Epithelial cell of esophagus (primary cell): ENCODE data around the gene ZBTB26.
"Not testable (repeated sequence)": the region's sequence is repeated elsewhere in the genome, so short reads cannot be mapped to it uniquely, and the experiment has no call there.

ENCODE experiments used
- DNase-seq: peaks from one replicate; pipeline ENCODE4 v3.0.0; 2010; ENCODE audit warnings: low read depth
- H3K4me3 ChIP-seq: 2 replicates; pipeline ENCODE4 v1.5.1; 2011; ENCODE audit warnings: mild to moderate bottlenecking, low read length, control low read depth
- TF ChIP-seq, protein P1 (sequence below): IDR thresholded peaks from 2 replicates; pipeline ENCODE4 v1.5.1; 2011; ENCODE audit warnings: low read depth, mild to moderate bottlenecking, low read length, control low read depth, inconsistent platforms; ENCODE audit not compliant: insufficient read depth; ENCODE audit errors: missing control alignments

ZBTB26 gene

DNA sequence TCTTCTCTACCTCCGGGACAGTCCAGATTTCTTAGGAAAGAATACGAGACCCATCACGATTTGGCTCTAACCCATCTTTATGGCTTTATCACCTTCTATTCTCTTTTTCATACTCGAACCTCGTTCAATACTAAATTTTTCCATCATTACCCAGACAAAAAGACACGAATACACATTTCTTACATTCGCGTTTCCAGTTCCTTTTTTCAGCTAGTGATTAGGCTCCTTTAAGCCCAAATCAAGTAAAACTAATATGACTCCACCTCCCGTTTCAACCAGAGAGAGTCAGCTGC is 18.7 kb downstream of the ZBTB26 start:
- DNase-seq: no peak
- peak overlapping the region; percentile 84 for H3K4me3 ChIP-seq
- TF ChIP-seq, protein P1, sequence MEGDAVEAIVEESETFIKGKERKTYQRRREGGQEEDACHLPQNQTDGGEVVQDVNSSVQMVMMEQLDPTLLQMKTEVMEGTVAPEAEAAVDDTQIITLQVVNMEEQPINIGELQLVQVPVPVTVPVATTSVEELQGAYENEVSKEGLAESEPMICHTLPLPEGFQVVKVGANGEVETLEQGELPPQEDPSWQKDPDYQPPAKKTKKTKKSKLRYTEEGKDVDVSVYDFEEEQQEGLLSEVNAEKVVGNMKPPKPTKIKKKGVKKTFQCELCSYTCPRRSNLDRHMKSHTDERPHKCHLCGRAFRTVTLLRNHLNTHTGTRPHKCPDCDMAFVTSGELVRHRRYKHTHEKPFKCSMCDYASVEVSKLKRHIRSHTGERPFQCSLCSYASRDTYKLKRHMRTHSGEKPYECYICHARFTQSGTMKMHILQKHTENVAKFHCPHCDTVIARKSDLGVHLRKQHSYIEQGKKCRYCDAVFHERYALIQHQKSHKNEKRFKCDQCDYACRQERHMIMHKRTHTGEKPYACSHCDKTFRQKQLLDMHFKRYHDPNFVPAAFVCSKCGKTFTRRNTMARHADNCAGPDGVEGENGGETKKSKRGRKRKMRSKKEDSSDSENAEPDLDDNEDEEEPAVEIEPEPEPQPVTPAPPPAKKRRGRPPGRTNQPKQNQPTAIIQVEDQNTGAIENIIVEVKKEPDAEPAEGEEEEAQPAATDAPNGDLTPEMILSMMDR: no peak

DNA sequence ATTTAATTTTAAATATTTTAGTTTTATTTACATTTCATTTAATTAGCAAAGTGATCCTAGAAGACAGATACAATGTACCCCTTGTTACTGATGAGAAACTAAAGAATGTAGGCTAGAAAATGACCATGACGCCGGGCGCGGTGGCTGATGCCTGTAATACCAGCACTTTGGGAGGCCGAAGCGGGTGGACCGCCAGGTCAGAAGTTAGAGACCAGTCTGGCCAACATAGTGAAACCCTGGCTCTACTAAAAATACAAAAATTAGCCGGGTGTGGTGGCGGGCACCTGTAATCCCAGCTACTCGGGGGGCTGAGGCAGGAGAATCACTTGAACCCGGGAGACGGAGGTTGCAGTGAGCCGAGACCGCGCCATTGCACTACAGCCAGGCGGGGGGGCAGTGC is 25.2 kb downstream of the ZBTB26 start:
- not testable (repeated sequence) for H3K4me3 ChIP-seq, DNase-seq

DNA sequence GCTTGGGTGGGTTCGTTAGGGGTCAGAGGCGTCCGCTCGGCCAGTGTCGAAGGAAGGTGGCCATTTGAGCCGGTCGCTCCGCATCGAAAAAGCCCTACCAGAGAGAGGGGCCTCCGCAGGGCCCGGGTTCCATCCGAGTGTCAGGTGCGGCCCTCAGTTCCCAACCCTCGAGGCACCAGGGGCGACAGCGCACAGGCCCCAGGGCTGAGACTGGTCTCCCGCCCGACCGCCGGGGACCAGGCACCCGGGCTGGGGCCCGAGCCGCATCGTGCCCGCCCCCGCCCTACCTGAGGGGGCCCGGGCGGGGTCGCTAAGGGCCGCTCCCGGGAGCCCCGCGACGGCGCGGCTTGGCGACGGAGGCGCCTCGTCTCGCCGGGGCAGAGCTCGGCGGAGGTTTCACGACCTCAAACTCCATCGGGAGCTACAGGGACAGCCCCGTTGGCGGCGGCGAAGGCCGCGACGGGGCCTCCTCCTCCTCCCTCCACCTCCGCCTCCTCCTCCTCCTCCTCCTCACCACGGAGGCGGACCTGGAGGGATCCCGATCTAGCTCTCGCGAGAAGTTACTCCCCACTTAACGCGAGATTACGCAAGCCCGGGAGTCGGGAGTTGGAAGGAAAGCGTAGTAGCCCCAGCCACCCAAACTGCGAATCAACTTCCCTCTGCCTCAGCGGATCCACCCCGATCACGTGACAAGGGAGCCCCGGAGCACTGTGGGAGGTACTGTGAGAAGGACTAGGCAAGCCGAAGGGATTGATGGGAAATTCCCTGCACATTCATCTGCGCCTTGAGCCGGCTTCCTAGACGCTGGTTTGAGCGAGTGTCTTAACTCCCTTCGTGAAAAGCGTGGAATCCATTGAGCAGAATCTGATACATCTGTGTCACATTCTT is 26.2 kb downstream of the ZBTB26 start, which contains the start of gene RC3H2:
RC3H2 (minus strand) TSS at position 537 of the 888 bp plus-strand sequence. CDS start 7,850 bp downstream, outside the sequence.
- DNase-seq: peak; percentile 100

DNA sequence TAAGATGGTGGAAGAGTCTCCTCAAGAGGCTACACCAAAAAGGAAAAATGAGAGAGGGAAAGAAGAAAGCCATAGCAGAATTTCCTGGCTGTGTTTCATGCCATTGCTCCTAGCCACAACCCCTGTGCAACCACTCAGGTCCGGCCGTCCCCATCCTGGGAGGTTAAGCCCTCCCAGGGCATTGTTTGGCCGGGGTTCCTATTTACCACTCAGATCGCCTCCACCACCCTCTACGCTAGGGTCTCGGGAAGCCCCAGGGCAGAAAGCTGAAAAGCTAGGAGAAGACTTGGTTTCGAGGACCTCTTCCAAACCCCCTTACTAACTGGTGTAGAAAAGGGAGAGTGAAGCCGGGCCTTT is 26.9 kb downstream of the ZBTB26 start:
- peak overlapping the region; percentile 95 for H3K4me3 ChIP-seq
- DNase-seq: peak; percentile 27

More for the DNA sequence above, 26.2 kb downstream of the ZBTB26 start, which contains the start of gene RC3H2:
- TF ChIP-seq, protein P1: no peak
- H3K4me3 ChIP-seq: peak within 1 kb of the TSS; percentile 95

DNA sequence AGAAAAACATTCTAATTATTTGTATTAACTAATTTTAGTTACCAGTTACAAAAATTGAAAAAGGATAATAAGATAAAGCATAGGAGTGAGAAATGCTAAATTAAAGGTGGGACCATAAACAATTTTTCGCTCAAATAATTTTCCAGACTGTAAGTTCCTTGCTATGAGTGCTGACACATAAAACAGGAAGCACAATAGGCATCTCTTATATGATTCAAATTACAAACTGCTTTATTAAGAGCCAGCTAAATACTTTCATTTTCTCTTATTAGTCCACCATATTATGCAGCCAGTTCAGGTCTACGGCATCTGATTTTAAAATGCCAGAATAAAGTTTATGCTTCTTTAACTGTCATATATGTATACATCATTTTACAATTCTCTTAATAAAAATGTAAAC is 30.5 kb downstream of the ZBTB26 start:
- TF ChIP-seq, protein P1: no peak
- H3K4me3 ChIP-seq: peak overlapping the region; percentile 3
- DNase-seq: peak; percentile 23

More for the DNA sequence above, 26.9 kb downstream of the ZBTB26 start:
- TF ChIP-seq, protein P1: no peak

DNA sequence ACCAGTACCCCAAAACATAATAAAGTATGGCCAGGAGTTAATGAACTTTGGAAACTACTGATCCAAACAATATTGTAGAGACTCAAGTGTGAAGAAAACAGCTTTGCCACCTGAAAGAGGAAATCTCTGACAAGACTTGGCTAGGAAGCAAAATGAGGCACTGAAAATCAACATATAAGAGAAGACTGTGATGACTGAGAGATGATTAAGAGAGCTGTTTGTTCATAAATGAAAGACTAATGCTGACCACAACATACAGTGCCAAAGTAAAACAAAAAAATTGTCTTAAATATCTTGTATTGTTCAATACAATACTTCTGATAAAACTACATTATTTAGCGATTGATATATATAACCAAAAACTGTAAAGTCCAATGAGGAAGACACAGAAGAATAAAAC is 33.3 kb downstream of the ZBTB26 start:
- TF ChIP-seq, protein P1: no peak
- H3K4me3 ChIP-seq: no peak overlapping the region
- peak; percentile 66 for DNase-seq

DNA sequence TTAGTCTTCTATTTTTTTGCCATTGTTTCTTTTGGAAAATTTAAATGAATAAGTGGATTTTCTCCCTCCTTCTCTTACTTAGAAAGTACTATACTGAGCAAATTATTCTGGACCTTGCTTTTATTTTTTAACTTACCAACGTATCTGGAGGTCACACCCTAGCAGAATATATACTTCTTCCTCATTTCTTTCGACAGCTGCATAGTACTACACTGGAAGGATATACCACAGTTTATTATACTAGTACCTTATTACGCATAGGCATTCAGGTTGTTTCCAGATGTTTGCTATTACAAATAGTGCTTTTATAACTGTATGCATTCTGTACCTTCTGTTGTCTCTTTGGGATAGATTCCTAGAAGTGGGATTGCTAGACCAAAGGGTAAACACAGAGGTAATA is 42.8 kb downstream of the ZBTB26 start:
- no peak overlapping the region for H3K4me3 ChIP-seq
- TF ChIP-seq, protein P1: no peak
- no peak for DNase-seq
